Fibroblast of skin of left biceps (primary cell): Measurements from ENCODE around the gene SOX6.
"Not testable (repeated sequence)": the region's sequence is repeated elsewhere in the genome, so short reads cannot be mapped to it uniquely, and the experiment has no call there.

Experiments used
- DNase-seq, 2 experiments: peaks; one replicate each; pipeline ENCODE4 v3.0.0-alpha.2; 2013; ENCODE audit warnings: low read depth in 2 of 2

SOX6 gene

GRCh38 chr11:16356057-16356760 lies at the start of gene SOX6:
Gene SOX6 (minus strand): TSS chr11:16356546. CDS start chr11:16341248, 15,298 bp downstream.
- peak; percentile 26 to 38 for DNase-seq

- DNase-seq: no peak
Observed at GRCh38 chr11:16404781-16405285, 48.5 kb upstream of the SOX6 start.

- no peak for DNase-seq
Observed at GRCh38 chr11:16403851-16404250, 47.5 kb upstream of the SOX6 start.

GRCh38 chr11:16403448-16403803 lies 47.1 kb upstream of the SOX6 start:
- no peak for DNase-seq

- no peak for DNase-seq
Observed at GRCh38 chr11:16402654-16403447, 46.5 kb upstream of the SOX6 start.

- no peak for DNase-seq
Observed at GRCh38 chr11:16397390-16397789, 41.0 kb upstream of the SOX6 start.

GRCh38 chr11:16395601-16396000 lies 39.3 kb upstream of the SOX6 start:
- no peak for DNase-seq

- DNase-seq: no peak
Observed at GRCh38 chr11:16394947-16395346, 38.6 kb upstream of the SOX6 start.

GRCh38 chr11:16393340-16393739 lies 37.0 kb upstream of the SOX6 start:
- DNase-seq: no peak

- DNase-seq: no peak
Observed at GRCh38 chr11:16392616-16393015, 36.3 kb upstream of the SOX6 start.

GRCh38 chr11:16390826-16391225 lies 34.5 kb upstream of the SOX6 start:
- DNase-seq: not testable (repeated sequence)

- DNase-seq: no peak
Observed at GRCh38 chr11:16385099-16385498, 28.8 kb upstream of the SOX6 start.

GRCh38 chr11:16382638-16383380 lies 26.5 kb upstream of the SOX6 start:
- DNase-seq: peak; percentile 87 to 89

GRCh38 chr11:16382186-16382585 lies 25.8 kb upstream of the SOX6 start:
- no peak for DNase-seq

- peak; percentile 40 to 47 for DNase-seq
Observed at GRCh38 chr11:16380941-16381568, 24.7 kb upstream of the SOX6 start.

- DNase-seq: no peak
Observed at GRCh38 chr11:16378906-16379305, 22.6 kb upstream of the SOX6 start.

- DNase-seq: no peak
Observed at GRCh38 chr11:16377746-16378145, 21.4 kb upstream of the SOX6 start.

GRCh38 chr11:16375664-16376063 lies 19.3 kb upstream of the SOX6 start:
- not testable (repeated sequence) for DNase-seq

- no peak for DNase-seq
Observed at GRCh38 chr11:16373768-16374167, 17.4 kb upstream of the SOX6 start.

GRCh38 chr11:16372355-16372754 lies 16.0 kb upstream of the SOX6 start:
- no peak for DNase-seq

- no peak for DNase-seq
Observed at GRCh38 chr11:16367252-16367651, 10.9 kb upstream of the SOX6 start.
